GM21737 (cell line): ENCODE measurements around the gene OSBP2.
"Not testable (repeated sequence)": the region's sequence is repeated elsewhere in the genome, so short reads cannot be mapped to it uniquely, and the experiment has no call there.

Experiments used
- ATAC-seq: cut with Tn5 transposase; IDR thresholded peaks from one replicate; pipeline ENCODE4 v1.9.1; 2021; ENCODE audit warnings: mild to moderate bottlenecking, moderate library complexity; ENCODE audit not compliant: unreplicated experiment

The OSBP2 gene

GRCh38 chr22:30675436-30675835 is 19.2 kb upstream of the OSBP2 start:
- ATAC-seq = no peak

DNA sequence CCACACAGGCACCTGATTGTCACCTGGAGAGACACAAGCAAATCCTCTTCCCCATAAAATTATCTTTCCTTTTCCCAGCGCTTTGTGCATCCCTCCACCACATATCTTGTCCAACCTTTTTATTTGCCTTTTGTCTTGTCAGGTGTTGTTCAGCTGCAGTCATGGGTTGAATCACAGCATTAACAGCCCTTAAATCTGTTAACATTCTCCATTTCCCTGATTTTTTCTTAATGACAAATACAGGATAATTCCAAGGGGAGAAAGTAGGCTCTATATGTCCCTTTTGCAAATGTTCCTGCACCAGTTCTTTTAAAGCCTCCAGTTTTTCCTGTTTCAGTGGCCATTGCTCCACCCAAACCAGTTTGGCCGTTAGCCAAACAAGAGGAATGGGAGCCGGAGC is 18.1 kb upstream of the OSBP2 start:
- ATAC-seq = not testable (repeated sequence)

DNA sequence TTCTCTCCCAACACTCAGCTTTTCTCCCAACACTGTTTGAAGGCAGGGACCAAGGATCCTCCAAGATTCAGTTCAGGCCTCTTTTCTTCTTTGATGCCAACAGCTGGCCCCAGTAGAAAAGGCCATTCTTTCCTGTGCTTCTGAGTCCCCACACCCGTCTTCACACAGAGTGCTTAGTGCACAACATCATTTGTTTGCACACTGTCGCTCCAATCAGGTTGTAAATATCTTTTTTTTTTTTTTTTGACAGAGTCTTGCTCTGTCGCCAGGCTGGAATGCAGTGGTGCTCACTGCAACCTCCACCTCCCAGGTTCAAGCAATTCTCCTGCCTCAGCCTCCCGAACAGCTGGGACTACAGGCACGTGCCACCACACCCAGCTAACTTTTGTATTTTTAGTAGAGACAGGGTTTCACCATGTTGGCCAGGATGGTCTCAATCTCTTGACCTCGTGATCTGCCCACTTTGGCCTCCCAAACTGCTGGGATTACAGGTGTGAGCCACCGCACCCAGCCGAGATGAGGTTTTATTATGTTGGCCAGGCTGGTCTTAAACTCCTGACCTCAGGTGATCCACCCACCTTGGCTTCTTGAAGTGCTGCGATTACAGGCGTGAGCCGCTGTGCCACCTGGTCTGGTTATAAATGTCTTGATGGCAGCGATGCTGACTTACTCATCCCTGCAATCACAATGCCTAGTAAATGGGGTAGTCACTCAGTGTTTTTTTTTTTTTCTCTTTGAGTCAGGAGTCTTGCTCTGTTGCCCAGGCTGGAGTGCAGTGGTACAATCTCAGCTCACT is 14.6 kb upstream of the OSBP2 start:
- ATAC-seq = not testable (repeated sequence)

- no peak for ATAC-seq
These were observed 13.5 kb upstream of the OSBP2 start for GRCh38 chr22:30680991-30681770.

GRCh38 chr22:30681831-30682230 is 12.8 kb upstream of the OSBP2 start:
- no peak for ATAC-seq

DNA sequence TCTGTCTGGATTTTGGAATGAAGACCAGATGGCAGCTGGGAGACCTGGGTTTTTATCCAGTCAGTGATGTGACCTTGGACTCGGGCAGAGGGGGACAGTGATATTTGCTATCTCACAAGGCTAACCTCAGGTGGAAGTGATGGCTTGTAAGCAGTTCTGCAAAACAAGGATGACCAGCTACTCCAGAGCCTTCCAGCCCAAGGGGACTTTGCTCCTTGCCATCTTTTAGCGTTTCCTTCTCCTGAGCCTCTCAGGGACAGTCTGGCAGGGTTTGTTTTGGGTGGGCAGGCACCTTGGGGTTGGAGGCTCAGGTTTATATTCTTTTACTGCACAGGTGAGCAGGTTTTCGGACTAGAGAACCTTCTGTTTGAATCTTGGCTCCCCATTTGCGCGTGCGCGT is 9.5 kb upstream of the OSBP2 start:
- no peak for ATAC-seq

DNA sequence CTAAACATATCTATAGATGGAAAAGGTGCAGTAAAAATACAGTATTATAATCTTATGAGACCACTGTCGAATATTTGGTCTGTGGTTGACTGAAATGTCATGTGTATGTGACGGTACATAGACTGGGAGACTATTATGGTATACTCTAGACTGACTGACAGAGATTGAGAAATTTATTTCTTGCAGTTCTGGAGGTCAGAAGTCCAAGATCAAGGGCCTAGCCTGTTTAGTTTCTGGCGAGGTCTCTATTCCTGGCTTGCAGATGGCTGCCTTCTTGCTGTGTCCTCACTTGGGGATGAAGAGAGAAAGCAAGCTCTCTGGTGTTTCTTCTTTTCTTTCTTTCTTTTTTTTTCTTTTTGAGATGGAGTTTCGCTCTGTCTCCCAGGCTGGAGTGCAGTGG is 7.3 kb upstream of the OSBP2 start:
- no peak for ATAC-seq

- ATAC-seq = no peak
These were observed 5.1 kb upstream of the OSBP2 start for GRCh38 chr22:30689622-30690021.

GRCh38 chr22:30691204-30691603 is 3.5 kb upstream of the OSBP2 start:
- ATAC-seq = no peak

GRCh38 chr22:30694171-30694639 is 469 bp upstream of the OSBP2 start:
- no peak for ATAC-seq

GRCh38 chr22:30695351-30695851 is 727 bp downstream of the OSBP2 start:
- no peak for ATAC-seq

DNA sequence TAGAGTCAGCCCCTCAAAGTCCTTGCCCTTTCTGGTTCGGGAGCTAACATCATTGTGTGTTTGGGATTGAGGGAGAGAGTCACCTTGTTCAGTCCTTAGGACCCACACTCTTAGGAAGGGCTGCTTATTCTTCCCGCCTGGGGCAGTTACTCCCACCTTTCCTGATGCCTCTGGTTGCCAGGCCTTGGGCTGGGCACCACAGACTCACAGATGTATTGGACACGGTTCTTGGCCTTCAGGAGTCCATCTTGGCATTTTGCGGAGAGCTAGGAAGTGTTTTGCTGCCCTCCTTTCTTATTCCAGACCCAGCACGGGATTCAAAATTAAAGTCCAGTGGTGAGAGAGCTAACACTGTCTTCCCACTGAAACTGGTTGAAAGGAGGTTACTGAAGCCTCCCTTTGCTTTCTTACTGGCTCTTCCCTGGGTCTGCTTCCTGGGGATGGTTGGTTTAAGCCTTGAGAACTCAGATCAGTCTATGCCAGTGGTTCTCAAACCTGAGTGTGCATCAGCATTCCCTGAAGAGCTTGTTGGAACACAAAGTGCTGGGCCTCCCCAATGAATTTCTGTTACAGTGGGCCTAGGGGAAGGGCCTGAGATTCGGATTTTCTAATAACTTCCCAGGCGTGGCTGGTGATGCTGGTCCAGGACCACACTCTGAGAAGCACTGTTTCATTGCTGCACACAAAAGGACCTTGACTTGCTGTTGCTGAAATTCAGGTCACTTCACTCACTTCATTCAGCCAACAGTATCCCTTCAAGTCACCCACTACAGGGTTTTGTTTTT is 1.4 kb downstream of the OSBP2 start:
- ATAC-seq = no peak

GRCh38 chr22:30697975-30698374 is 3.3 kb downstream of the OSBP2 start:
- no peak for ATAC-seq

GRCh38 chr22:30701872-30702271 is 7.2 kb downstream of the OSBP2 start:
- no peak for ATAC-seq

DNA sequence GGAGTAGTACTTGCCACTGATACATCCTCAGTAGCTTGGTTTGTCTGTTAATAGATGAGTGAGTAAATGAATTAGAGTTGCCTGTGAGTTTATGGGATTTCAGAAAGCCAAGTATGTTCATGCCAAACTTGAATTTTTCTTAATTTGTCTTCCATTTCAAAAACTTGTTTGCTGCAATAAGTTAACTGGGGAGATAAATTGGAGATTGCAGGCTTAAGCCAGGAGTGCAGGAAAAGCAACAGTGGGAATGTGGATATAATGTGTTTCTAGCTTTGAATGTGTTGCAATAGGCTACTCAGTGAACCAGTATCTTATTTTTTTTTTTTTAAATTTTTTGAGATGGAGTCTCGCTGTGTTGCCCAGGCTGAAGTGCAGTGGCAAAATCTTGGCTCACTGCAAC is 8.2 kb downstream of the OSBP2 start:
- ATAC-seq = no peak

GRCh38 chr22:30704978-30705377 is 10.3 kb downstream of the OSBP2 start:
- ATAC-seq = no peak

DNA sequence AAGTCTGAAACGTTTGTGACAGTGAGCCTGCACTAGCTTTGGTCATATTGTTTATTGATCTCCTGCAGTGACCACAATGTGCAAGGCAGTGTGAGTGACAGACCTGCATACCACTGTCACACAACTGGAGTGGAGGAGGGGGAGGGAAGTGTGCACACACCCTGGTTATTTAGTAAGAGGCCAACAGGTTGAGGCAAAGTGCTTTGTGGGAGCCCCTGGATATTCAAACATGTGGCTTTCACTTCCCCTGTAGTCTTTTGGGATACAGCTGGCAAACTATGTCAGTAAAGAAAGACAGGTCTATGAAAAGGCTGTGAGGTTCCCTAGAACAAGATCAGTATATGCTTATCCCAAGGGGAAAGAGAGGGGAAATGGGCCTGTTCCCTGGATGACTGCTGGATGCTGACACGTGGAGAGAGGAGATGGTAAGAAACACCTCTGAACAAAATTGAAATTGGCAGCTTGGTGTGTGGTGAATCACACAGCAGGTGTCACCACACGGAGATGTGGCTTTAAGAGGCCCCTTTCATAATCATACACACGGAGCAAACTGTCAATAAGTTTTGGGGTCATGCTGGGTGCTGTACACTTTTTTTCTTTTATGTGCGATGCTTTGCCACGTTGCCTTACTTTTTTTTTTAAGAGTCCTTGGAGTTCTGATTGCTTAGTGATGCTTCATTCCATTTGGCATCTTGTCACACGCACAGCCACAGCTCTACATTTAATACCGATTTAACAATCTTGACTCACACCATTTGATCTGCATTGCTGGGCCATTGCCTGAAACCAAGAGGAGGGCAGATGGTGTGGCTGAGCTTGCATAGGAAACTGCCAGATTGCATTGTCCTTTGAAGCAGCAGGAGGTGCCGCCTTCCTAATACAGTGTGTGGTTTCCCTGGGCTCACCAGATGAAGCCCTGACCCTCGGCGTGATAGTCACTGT is 11.3 kb downstream of the OSBP2 start:
- no peak for ATAC-seq

GRCh38 chr22:30709980-30710379 is 15.3 kb downstream of the OSBP2 start:
- ATAC-seq = not testable (repeated sequence)

DNA sequence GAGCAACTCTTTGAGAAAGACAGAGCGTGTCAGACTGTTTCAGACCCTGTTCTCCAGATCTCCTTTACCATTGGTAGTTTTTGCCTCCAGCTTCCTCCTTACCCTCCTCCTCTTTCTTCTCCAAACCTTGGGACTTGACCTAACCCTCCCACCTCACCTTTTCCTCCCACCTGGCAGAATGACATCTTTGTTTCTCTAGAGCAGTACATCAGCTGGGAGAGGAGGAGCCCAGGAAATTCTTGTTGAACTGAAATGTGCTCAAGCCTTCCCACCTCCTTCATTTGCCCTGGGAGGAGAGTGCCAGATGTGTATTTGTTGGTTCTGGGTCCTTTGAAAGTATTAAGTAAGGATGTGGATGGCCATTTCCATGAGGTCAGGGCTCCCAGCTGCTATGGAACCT is 17.4 kb downstream of the OSBP2 start:
- no peak for ATAC-seq

DNA sequence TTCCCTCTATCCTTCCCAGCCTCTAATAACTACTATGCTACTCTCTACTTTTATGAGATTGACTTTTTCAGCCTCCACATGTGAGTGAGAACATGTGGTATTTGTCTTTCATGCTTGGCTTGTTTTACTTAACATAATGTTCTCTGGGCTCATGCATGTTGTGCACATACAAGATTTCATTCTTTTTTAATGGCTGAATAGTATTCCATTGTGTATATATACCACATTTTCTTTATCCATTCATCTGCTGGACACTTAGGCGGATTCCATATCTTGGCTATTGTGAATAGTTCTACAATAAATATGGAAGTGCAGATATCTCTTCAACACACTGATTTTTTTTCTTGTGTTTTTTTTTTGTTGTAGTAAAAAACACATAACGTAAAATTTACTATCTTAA is 19.4 kb downstream of the OSBP2 start:
- ATAC-seq = no peak
